ENCODE measurements around the gene MKNK1. TPM values are rescaled to one million over a fixed set of nuclear protein-coding genes. Genes with fewer than 3 reads are reported as not detected.

The MKNK1 gene
- total RNA-seq, 1 experiment from 2014 or later, result 40.1 TPM

DNA sequence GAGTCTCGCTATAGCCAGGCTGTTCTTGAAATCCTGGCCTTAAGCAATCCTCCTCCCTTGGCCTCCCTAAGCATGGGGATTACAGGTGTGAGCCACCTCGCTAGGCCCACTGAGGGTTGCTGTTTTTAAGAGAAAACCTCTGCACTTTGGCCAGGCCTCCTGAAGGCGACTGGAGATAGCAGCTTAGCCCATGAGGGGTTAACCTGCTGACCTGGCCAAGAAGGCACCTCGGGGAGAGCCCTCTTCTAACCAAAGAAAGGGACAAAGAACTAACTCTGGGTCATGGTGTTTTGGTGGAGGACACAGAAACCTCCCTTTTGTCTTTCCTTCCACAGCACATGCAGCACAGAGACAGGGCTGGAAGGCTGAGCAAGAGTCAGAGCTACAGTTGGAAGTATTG, 35.0 kb downstream of the MKNK1 start:
- Histone ChIP-seq H3K4me1 (ENCODE audit: control insufficient read depth, insufficient read depth, low read length) (no peaks in the 10 kb centered on the region), H3K4me3 (ENCODE audit: low read depth in 2 of 2, low read length in 2 of 2) (no peak overlapping the region), H3K9me3 (ENCODE audit: control insufficient read depth, insufficient read depth, low read depth, low read length) (no peaks in the 10 kb centered on the region), H3K27ac (ENCODE audit: low read length) (no peak overlapping the region), H3K36me3 (ENCODE audit: control insufficient read depth, insufficient read depth, low read length) (no peaks in the 10 kb centered on the region), H3K27me3 (ENCODE audit: control insufficient read depth, insufficient read depth, low read length) (no peaks in the 10 kb centered on the region)
- ChIA-PET CTCF (no interaction called here), POLR2A (interaction anchor here (0.6 kb wide), 1 partner anchor 15 kb away, joined by 3 read pairs; no protein-coding TSS in a partner anchor)
- no TSS peak for BruUV-seq (replicated peaks)
- ATAC-seq (no peak), DNase-seq (ENCODE audit: low read depth, low spot score) (no peak)
- intact Hi-C loops (cut with micrococcal nuclease; ENCODE audit: unreplicated experiment), result no loop called here
- TF ChIP-seq SIN3A (IDR thresholded peaks at IDR 0.05; ENCODE audit: borderline replicate concordance, insufficient read depth, low read depth, low read length) (no peak), POLR2AphosphoS5 (IDR thresholded peaks at IDR 0.05; ENCODE audit: low read depth, low read length) (no peak), TCF7L2 (IDR thresholded peaks at IDR 0.05; ENCODE audit: low read depth, low read length) (no peak)
- TF ChIP-seq, protein P1, sequence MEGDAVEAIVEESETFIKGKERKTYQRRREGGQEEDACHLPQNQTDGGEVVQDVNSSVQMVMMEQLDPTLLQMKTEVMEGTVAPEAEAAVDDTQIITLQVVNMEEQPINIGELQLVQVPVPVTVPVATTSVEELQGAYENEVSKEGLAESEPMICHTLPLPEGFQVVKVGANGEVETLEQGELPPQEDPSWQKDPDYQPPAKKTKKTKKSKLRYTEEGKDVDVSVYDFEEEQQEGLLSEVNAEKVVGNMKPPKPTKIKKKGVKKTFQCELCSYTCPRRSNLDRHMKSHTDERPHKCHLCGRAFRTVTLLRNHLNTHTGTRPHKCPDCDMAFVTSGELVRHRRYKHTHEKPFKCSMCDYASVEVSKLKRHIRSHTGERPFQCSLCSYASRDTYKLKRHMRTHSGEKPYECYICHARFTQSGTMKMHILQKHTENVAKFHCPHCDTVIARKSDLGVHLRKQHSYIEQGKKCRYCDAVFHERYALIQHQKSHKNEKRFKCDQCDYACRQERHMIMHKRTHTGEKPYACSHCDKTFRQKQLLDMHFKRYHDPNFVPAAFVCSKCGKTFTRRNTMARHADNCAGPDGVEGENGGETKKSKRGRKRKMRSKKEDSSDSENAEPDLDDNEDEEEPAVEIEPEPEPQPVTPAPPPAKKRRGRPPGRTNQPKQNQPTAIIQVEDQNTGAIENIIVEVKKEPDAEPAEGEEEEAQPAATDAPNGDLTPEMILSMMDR (IDR thresholded peaks at IDR 0.05), result no peak
- TF ChIP-seq, protein P2, sequence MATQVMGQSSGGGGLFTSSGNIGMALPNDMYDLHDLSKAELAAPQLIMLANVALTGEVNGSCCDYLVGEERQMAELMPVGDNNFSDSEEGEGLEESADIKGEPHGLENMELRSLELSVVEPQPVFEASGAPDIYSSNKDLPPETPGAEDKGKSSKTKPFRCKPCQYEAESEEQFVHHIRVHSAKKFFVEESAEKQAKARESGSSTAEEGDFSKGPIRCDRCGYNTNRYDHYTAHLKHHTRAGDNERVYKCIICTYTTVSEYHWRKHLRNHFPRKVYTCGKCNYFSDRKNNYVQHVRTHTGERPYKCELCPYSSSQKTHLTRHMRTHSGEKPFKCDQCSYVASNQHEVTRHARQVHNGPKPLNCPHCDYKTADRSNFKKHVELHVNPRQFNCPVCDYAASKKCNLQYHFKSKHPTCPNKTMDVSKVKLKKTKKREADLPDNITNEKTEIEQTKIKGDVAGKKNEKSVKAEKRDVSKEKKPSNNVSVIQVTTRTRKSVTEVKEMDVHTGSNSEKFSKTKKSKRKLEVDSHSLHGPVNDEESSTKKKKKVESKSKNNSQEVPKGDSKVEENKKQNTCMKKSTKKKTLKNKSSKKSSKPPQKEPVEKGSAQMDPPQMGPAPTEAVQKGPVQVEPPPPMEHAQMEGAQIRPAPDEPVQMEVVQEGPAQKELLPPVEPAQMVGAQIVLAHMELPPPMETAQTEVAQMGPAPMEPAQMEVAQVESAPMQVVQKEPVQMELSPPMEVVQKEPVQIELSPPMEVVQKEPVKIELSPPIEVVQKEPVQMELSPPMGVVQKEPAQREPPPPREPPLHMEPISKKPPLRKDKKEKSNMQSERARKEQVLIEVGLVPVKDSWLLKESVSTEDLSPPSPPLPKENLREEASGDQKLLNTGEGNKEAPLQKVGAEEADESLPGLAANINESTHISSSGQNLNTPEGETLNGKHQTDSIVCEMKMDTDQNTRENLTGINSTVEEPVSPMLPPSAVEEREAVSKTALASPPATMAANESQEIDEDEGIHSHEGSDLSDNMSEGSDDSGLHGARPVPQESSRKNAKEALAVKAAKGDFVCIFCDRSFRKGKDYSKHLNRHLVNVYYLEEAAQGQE (IDR thresholded peaks at IDR 0.05; ENCODE audit: insufficient read depth in 1 of 2, low read depth in 2 of 2, low read length in 1 of 2), result no peak
- in situ Hi-C loops (cut with HindIII; ENCODE audit: low pct_unique_long_range_greater_than_20kb, low sequenced_read_pairs), result no loop called here

DNA sequence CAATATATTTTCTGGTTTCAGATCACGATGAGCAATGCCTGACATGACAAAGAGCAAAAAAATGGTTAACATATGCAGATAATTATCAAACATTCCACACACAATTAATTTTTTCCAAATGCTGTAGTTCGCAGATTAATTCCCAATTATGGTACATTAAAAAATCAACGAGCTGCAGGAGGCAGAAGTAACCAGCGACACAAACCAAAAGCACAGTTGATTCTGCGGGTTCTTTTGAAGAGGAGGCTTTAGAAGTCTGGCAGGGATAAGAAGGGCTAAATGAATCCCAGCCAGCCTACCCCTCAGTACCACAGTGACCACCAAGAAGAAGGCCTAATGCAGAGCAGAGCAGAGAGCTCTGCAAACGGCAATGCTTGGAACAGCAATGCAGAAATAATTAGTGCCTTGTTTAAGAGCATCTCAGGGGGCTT, 35.6 kb downstream of the MKNK1 start:
- POLR2A ChIA-PET, result no interaction called here
- no peak overlapping the region for H3K4me3 ChIP-seq (ENCODE audit: low read depth in 2 of 2, low read length in 2 of 2)
- BruUV-seq (replicated peaks), result no TSS peak
- no peaks in the 10 kb centered on the region for H3K36me3 ChIP-seq (ENCODE audit: control insufficient read depth, insufficient read depth, low read length)
- ATAC-seq, result no peak
- no peak for DNase-seq (ENCODE audit: low read depth, low spot score)
- H3K9me3 ChIP-seq (ENCODE audit: control insufficient read depth, insufficient read depth, low read depth, low read length), result no peaks in the 10 kb centered on the region
- intact Hi-C loops (cut with micrococcal nuclease; ENCODE audit: unreplicated experiment) (no loop called here), in situ Hi-C loops (cut with HindIII; ENCODE audit: low pct_unique_long_range_greater_than_20kb, low sequenced_read_pairs) (no loop called here)
- no peaks in the 10 kb centered on the region for H3K27me3 ChIP-seq (ENCODE audit: control insufficient read depth, insufficient read depth, low read length)
- H3K4me1 ChIP-seq (ENCODE audit: control insufficient read depth, insufficient read depth, low read length), result no peaks in the 10 kb centered on the region
- no peak overlapping the region for H3K27ac ChIP-seq (ENCODE audit: low read length)
- TF ChIP-seq, protein P2 (IDR thresholded peaks at IDR 0.05; ENCODE audit: insufficient read depth in 1 of 2, low read depth in 2 of 2, low read length in 1 of 2), result no peak
- TF ChIP-seq, protein P1 (IDR thresholded peaks at IDR 0.05), result no peak
- TF ChIP-seq SIN3A (IDR thresholded peaks at IDR 0.05; ENCODE audit: borderline replicate concordance, insufficient read depth, low read depth, low read length) (no peak), TCF7L2 (IDR thresholded peaks at IDR 0.05; ENCODE audit: low read depth, low read length) (no peak), POLR2AphosphoS5 (IDR thresholded peaks at IDR 0.05; ENCODE audit: low read depth, low read length) (no peak)
- CTCF ChIA-PET, result no interaction called here
